Fibroblast of villous mesenchyme (primary cell): ENCODE data around the gene RIOX2. TPM values are rescaled to one million over a fixed set of nuclear protein-coding genes. Genes with fewer than 3 reads are reported as not detected.

Experiments
- DNase-seq: peaks from one replicate; pipeline ENCODE4 v3.0.0-alpha.2; 2010; ENCODE audit warnings: low read depth
- H3K4me3 ChIP-seq: 2 replicates; pipeline ENCODE4 v1.5.1; 2011; ENCODE audit warnings: low read depth, mild to moderate bottlenecking, low read length
- CTCF ChIP-seq: IDR thresholded peaks from 2 replicates; pipeline ENCODE4 v1.5.1; 2012; ENCODE audit warnings: low read depth, mild to moderate bottlenecking, low read length; ENCODE audit not compliant: insufficient read depth
- total RNA-seq: library from RNA; depleted of rRNA; stranded (reverse); fragments of >200 nt; gene quantifications from 2 replicates; pipeline ENCODE4 v1.2.3, GENCODE V29; 2012

The RIOX2 gene
- total RNA-seq, 1 donor = 34.1 TPM

GRCh38 chr3:97949110-97949485 lies 23.1 kb downstream of the RIOX2 start:
- no peak for TF ChIP-seq CTCF
- DNase-seq = no peak
- H3K4me3 ChIP-seq = no peak overlapping the region

- no peak for TF ChIP-seq CTCF
- no peak overlapping the region for H3K4me3 ChIP-seq
- DNase-seq = no peak
Measured at GRCh38 chr3:97948351-97949109, 23.7 kb downstream of the RIOX2 start.

GRCh38 chr3:97942801-97943546 lies 29.3 kb downstream of the RIOX2 start:
- H3K4me3 ChIP-seq = no peak overlapping the region
- no peak for TF ChIP-seq CTCF

GRCh38 chr3:97940034-97940433 lies 32.2 kb downstream of the RIOX2 start:
- DNase-seq = no peak
- TF ChIP-seq CTCF = no peak
- no peak overlapping the region for H3K4me3 ChIP-seq

More at GRCh38 chr3:97942801-97943546, 29.3 kb downstream of the RIOX2 start:
- no peak for DNase-seq

GRCh38 chr3:97939401-97939800 lies 32.8 kb downstream of the RIOX2 start:
- DNase-seq = no peak
- TF ChIP-seq CTCF = no peak
- H3K4me3 ChIP-seq = no peak overlapping the region

- no peak overlapping the region for H3K4me3 ChIP-seq
- DNase-seq = no peak
- TF ChIP-seq CTCF = no peak
Measured at GRCh38 chr3:97938444-97938843, 33.8 kb downstream of the RIOX2 start.
